ENCODE measurements around the gene AFF3. TPM values are rescaled to one million over a fixed set of nuclear protein-coding genes. Genes with fewer than 3 reads are reported as not detected.
"Not testable (repeated sequence)": the region's sequence is repeated elsewhere in the genome, so short reads cannot be mapped to it uniquely, and the experiment has no call there.

Gene AFF3
- total and polyA plus RNA-seq, 8 donors = 16.4 to 42.0 (median 21.4) TPM

DNA sequence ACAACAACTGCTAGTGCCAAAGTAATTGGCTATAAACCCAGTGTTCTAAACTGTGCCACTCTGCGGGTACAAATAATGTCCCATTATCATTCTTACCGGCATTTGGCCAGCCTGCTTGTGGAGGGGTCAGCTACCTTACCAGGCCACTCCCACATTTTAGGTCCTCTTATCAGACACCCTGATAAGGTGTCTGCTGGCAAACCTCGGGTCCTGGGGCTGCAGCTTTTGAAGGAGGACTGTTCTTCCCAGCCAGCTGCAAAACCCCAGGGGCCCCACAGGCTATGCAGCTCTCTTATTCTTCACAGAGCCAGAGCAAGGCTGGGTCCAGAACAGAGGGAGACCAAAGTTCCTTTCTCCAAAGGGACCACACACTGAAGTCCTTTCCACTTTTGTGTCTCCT lies 394.5 kb downstream of the AFF3 start:
- TF ChIP-seq CTCF (IDR thresholded peaks at IDR 0.05) = no peak
- intact Hi-C loops (cut with DNase I) = no loop called here

DNA sequence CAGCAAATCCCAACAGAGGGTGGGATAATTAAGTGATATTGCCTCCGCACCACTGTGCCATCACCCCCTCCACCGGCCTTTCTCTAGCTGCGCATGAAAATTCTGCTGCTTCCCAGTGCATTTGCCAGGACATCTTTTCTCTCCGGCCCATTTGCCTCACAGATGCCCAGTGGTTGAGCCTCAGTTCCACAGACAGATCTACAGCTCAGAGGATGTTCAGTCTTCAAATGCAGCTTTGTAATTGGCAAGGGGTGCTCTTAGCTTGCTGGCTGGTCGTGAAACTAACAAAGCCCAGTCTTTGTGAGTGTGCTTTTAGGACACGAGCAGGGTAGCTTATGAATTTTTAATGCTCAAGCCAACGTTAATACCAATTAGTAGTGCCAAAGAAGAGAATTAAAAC lies 399.2 kb downstream of the AFF3 start:
- Histone ChIP-seq H3K9me3 (no peaks in the 10 kb centered on the region), H3K27me3 (no peaks in the 10 kb centered on the region), H3K36me3 (no peaks in the 10 kb centered on the region), H3K4me3 (no peak overlapping the region), H3K4me1 (no peaks in the 10 kb centered on the region), H3K27ac (no peak overlapping the region)
- DNase-seq (no peak), ATAC-seq (no peak)
- intact Hi-C loops (cut with DNase I) = no loop called here
- no peak for TF ChIP-seq CTCF (IDR thresholded peaks at IDR 0.05)

More for the DNA sequence above, 394.5 kb downstream of the AFF3 start:
- Histone ChIP-seq H3K27ac (no peak overlapping the region), H3K4me1 (no peaks in the 10 kb centered on the region), H3K4me3 (no peak overlapping the region), H3K9me3 (no peaks in the 10 kb centered on the region), H3K27me3 (no peaks in the 10 kb centered on the region), H3K36me3 (no peaks in the 10 kb centered on the region)
- ATAC-seq (no peak), DNase-seq (no peak)

DNA sequence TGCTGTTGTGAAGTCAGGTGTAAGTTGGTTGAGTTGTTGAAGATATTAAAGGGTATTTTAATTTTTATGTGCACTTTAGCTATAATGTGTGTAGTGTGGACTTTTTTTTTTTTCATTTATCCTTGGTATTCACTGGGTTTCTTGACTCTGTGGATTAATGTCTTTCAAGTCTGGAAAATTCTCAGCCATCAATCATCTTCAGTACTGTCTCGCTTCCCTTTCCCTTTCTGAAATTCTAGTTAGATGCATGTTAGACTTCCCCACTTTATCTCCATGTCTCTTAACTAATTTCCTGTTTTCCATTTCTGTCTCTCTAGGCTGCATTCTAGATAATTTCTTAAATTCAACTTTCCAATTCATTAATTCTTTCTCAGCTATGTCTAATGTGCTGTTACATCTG lies 404.9 kb downstream of the AFF3 start:
- Histone ChIP-seq H3K27me3 (no peaks in the 10 kb centered on the region), H3K27ac (no peak overlapping the region), H3K4me1 (no peaks in the 10 kb centered on the region), H3K36me3 (no peaks in the 10 kb centered on the region), H3K9me3 (no peaks in the 10 kb centered on the region), H3K4me3 (no peak overlapping the region)
- DNase-seq (no peak), ATAC-seq (no peak)
- no peak for TF ChIP-seq CTCF (IDR thresholded peaks at IDR 0.05)
- intact Hi-C loops (cut with DNase I) = no loop called here

DNA sequence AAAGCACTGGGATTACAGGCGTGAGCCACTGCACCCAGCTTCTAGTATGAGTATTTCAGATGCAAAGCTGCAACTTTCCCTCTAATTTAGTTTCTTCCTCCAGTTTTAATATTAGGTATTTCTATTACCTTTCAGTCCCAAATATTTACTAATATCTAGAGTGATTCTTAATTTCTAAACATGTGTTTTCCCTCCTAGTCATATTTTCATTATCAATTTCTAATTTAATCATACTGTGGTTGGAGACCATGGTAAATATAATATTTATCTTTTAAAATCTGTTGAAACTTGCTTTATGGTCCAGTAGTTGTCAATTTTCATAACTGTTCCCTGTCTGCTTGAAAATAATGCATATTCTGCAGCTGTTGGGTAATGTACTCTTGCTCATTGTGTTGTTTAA lies 406.6 kb downstream of the AFF3 start:
- no peak overlapping the region for H3K27ac ChIP-seq
- H3K27me3 ChIP-seq = no peaks in the 10 kb centered on the region
- no peak for DNase-seq
- no peaks in the 10 kb centered on the region for H3K4me1 ChIP-seq
- TF ChIP-seq CTCF (IDR thresholded peaks at IDR 0.05) = no peak
- intact Hi-C loops (cut with DNase I) = no loop called here
- no peak overlapping the region for H3K4me3 ChIP-seq
- ATAC-seq = no peak
- H3K36me3 ChIP-seq = no peaks in the 10 kb centered on the region
- no peaks in the 10 kb centered on the region for H3K9me3 ChIP-seq

DNA sequence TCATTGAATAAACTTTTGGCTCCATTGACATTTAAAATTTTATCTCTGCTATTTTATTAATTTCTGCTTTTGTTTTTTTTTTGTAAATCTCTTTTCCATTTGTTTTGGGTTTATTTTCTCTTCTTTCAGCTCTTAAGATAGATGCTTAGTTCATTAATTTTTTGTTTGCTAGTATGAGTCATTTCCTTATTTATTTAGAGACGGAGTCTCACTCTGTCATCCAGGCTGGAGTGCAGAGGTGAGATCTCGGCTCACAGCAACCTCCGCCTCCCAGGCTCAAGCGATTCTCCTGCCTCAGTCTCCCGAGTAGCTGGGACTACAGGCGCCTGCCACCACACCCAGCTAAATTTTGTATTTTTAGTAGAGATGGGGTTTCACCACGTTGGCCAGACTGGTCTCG lies 407.1 kb downstream of the AFF3 start:
- H3K27ac ChIP-seq; DNase-seq; H3K27me3 ChIP-seq; H3K9me3 ChIP-seq; intact Hi-C loops (cut with DNase I); ATAC-seq; H3K4me1 ChIP-seq; H3K4me3 ChIP-seq; H3K36me3 ChIP-seq: not testable (repeated sequence)

DNA sequence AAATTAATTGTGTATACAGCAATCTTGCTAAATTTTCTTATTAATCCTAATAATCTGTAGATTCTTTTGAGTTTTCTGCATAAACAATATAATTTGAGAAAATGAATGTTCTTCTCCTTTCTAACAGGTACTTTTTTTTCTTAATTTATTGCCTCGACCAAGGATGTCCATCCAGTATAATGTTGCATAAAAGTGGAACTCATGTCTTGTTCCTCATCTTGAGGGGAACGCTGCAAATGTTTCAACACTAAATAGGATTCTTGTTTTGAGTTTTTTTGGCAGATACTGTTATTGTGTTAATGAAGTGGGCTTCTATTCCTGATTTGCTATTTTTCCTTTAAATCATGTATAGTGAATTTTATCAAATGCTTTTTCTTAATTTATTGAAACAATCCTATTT lies 408.2 kb downstream of the AFF3 start:
- Histone ChIP-seq H3K27me3 (no peaks in the 10 kb centered on the region), H3K27ac (no peak overlapping the region), H3K4me3 (no peak overlapping the region), H3K36me3 (no peaks in the 10 kb centered on the region), H3K4me1 (no peaks in the 10 kb centered on the region), H3K9me3 (no peaks in the 10 kb centered on the region)
- DNase-seq (no peak), ATAC-seq (no peak)
- intact Hi-C loops (cut with DNase I) = no loop called here
- no peak for TF ChIP-seq CTCF (IDR thresholded peaks at IDR 0.05)

Data from left lung (tissue), 10 donors.